Right forelimb (tissue), 1 donor: Measurements from ENCODE around the gene CDK6.

Experiments
- DNase-seq: peaks from one replicate; pipeline ENCODE4 v3.0.0-alpha.2; 2018

Gene CDK6

DNA sequence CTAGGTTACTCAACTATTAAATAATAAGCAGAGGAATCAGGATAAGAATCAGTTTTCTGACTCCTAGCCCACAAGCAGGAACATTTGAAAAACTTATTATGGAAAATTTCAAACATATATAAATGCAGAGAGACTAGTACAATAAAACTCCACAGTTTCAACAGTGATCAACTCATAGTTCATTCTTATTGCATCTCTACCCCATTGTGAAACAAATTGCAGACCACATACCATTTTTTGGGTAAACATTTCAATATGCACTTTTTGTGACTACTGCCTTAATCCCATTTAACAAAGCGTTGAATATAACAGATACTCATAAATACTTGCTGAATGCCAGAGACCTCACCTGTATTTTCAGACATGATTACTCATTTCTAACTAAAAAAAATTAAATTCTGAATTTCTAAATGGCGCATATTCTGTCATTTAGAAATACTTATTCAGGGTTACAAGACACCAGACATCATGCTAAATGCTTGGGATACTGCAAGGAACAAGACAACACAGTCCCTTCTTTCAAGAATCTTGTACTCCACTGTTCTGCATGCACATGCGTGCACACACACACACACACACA is 11.4 kb downstream of the CDK6 start:
- no peak for DNase-seq

DNA sequence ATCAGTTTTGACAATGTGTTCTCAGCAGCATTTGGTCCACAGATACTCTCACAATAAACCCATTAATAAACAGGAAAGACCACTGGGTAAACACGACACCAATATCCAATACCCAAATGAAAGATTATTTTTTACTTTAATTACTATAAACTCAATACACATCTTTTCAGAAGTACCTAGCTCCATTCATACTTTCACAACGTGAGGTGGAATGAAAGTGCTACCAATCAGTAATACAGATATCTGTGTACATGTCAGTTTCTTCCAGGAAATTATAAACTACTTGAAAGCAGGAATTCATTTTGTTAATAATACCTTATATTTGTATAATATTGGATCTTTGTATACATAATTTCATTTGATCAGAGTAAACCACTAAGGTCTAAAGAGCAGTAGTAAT is 11.9 kb downstream of the CDK6 start:
- no peak for DNase-seq

GRCh38 chr7:92823042-92823441 is 13.3 kb downstream of the CDK6 start:
- DNase-seq = no peak

DNA sequence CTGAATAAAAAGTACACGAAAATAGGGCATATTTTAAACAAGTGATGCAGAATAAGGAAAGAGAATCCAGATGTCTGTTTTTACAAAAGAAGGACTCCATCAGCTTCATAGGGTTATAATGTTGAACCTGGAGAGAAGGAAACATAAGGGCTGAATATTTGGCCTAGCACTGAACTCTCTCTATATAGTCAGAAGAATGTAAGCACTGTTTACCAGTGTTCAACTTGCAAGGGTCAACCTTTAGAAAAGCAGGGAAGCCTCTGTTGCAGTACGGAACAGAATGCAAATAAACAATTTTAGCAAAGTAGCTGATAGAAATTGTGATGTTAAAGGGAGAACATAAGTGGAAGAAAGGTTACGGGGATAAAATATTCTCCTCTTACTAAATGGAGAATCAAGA is 16.2 kb downstream of the CDK6 start:
- DNase-seq = no peak

- DNase-seq = no peak
These were observed 19.0 kb downstream of the CDK6 start for GRCh38 chr7:92817398-92817797.

DNA sequence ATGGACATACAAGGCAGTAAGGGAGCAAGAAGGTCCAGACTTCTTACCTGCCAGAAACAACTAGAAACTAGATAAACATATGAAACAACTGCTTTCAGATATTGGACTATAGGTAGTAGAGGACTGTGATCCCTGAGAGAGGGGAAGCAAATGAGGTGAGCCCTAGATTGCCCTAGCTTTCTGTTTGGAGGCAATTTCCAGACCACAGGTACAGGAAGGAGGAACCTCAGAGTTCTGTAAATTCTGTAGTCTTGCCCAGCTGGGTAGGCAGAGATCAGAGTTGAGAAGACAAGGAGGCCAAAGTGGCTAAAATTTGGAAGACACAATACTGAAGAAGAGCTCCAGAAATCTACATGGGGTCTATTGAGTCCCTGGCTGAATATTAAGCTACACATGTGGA is 21.0 kb downstream of the CDK6 start:
- DNase-seq = no peak

GRCh38 chr7:92813390-92814024 is 22.9 kb downstream of the CDK6 start:
- no peak for DNase-seq

DNA sequence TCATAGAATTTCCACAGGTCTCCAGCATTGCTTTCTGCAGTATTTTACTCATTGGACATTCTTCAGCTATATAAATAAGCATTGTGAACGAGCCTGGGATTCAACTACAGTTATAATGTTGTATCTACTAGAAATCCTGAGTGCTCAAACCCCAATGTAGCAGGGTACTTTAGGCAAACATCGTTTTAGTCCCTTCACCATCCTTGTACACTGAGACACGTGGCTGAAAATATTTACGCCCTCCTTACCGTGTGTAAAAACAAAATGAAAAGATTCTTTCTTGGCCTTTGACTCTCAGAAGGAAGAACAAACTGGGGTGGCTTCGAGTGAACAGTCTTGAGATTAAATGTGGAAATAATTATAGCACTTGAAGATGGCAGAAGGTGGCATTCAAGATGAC is 25.2 kb downstream of the CDK6 start:
- no peak for DNase-seq

GRCh38 chr7:92809760-92810573 is 26.4 kb downstream of the CDK6 start:
- DNase-seq = no peak

DNA sequence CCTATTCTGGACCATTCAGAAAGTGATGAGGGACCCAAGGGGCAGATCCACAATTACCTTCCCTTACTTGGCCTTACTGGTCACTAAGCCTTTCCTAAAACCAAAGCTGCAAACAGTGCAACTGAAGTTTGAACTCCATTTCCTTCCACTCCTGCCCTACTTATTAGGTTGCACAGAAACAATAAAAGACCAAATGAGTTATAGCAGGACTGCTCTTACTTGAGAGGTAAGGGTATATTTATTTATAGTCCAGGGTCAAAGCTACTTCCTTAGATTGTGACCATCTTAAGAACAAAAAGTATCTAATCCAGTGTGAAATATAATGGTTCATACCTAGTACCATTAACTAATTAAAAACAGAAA is 27.0 kb downstream of the CDK6 start:
- DNase-seq = no peak

GRCh38 chr7:92808635-92809034 is 27.7 kb downstream of the CDK6 start:
- no peak for DNase-seq

DNA sequence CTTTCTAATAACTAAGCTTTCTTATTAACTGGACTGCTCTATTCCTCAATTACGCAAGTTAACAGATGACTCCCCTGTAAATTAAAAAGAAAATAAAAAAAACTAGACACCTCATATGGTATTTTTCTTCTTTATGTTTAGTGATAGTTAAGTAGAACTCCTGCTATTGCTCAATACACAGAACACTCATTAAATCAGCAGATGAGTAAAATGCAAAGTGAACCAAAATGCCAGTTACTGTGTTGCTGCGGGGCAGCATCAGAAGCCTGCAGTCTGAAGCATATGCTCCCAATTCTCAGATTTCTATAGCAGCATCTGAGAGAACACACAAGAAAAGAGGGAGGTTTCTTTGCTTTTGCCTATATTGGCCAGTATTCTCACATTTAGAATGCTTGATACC is 28.4 kb downstream of the CDK6 start:
- DNase-seq = no peak

DNA sequence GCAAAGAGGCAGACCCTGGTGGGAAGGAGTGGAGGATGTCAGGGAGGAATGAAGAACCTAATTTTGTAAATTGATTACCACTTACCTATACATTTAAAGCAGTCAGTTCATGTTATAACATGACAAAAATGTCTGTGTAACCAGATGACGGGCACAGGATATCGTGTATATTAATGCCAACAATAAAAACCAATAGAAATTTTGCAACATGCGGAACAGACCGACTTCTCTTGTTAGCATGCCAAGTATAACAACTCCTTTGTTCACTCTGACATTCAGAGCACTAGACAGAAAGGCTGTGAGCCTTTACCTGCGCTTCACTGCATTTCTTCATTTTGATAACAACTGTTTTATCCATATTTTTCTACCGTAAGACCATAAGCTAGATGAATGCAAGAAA is 29.9 kb downstream of the CDK6 start:
- DNase-seq = no peak

DNA sequence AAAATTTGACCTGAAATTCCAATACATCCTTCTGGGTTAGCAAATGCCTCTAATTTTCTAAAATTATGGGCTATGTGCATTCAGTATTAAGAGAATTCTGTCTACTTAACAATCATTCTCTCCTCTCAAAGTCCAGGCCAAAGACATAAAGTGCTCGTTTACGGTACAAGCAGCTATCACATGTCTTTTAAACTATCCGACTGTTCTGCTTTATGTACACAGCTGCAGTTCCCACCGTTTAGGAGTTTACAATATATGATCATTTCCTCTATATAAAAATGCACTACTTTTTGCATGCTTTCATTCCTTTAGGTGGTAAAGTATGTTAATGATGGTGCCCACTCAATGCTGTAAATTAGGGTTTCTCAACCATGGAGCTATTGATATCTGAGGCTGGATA is 34.0 kb downstream of the CDK6 start:
- no peak for DNase-seq

DNA sequence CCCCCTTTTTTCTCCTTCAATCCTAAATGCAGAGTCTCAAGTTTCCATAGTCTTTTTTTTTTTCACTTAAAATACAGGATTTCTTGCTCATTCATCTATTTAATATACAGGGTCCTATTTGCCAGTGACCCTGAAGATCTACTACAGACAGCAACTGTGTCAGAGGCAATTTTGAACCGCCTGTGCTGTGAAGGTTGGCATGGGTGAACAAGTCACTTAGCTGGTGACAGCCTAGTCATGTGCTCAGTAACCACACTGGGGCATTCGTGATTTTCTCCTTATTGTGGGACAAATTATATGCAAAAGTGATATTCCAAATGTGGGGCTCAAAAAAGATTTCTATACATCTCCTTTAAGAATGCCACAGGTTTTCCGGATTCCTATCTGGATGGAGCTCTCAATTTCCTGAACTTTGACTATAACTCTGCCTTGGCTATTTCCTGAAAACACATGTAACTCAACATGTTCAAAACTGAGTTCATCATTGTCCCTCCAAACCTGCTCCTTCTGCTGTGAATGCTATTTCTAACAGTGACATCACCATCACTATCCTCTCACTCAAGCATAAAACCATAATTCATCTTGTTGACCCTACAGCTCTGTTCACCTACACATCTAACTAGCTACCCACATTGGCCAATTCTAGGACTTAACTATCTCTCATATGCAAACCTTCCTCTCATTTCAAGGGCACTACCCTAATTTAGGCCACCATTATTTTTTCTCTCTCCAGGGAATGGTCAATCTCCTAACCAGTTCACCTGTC is 36.7 kb downstream of the CDK6 start:
- no peak for DNase-seq

DNA sequence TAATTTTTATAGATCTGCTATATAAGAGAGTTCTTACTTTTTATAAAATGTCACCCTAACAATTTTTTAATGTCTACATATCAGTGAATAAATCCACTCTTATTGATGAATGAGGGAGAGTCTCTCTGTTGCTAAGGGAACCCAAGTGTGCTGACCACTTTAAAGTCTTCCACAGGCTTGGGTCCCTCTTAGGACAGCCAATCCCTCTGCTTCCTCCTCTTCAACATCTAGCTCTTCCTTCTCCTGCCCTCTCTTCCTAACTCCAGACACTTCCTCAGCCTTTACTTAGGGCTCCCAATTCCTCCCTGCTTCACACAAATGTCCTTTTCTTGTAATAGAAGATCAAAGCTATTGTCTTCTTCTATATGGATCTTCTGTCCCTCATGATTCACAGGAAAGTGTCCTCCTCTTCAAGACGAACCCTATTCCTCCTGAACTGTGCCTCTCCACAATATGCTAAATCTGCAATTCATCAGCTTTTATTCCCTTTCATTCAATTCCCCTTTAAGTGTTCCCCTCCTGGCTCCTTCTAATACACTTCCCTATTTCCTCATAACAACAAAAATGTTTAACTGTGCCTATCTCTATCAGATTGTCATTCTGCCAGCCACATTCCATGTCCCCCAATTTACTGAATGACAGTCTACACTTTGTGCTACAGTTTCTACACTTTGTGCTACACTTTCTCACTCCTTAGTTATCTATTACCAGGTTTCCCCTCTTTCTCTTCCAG is 37.7 kb downstream of the CDK6 start:
- DNase-seq = no peak

DNA sequence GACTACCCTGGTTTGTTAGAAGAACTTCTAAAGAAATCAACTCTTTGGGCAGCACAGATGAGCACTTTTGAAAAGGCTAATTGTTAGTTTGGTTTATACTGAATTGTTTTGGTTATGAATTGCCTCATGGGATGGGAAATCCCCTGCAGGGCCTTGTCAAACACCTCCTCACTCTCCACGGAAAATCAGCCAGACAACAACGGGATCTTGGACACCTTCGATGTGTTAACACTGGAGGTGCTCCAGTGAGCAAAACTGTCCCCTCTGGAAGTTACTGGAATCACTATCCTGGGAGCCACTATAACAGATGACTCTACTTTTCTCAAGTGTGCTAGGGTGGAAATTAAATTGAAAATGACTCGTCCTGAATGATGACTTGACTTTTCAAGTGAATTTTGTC is 38.7 kb downstream of the CDK6 start:
- no peak for DNase-seq

GRCh38 chr7:92797284-92797683 is 39.1 kb downstream of the CDK6 start:
- no peak for DNase-seq

GRCh38 chr7:92794831-92795230 is 41.5 kb downstream of the CDK6 start:
- no peak for DNase-seq

- no peak for DNase-seq
These were observed 42.0 kb downstream of the CDK6 start for GRCh38 chr7:92794391-92794790.

GRCh38 chr7:92793656-92794205 is 42.6 kb downstream of the CDK6 start:
- DNase-seq = no peak

- no peak for DNase-seq
These were observed 45.4 kb downstream of the CDK6 start for GRCh38 chr7:92790992-92791391.
